Suprapubic skin (tissue), 4 donors: ENCODE data around the gene APIP. TPM values are rescaled to one million over a fixed set of nuclear protein-coding genes. Genes with fewer than 3 reads are reported as not detected.

Experiments used
- DNase-seq, 2 donors: peaks; one replicate each; pipeline ENCODE4 v3.0.0-alpha.2; 2019; ENCODE audit warnings: low spot score in 2 of 2
- H3K27ac ChIP-seq: fragments of 200-600 bp; sonication (generic); one replicate; pipeline ENCODE4 v1.5.1; 2019
- H3K27me3 ChIP-seq: fragments of 200-600 bp; sonication (generic); one replicate; pipeline ENCODE4 v1.5.1; 2019
- H3K36me3 ChIP-seq: fragments of 200-600 bp; sonication (generic); one replicate; pipeline ENCODE4 v1.5.1; 2019
- H3K4me1 ChIP-seq: fragments of 200-600 bp; sonication (generic); one replicate; pipeline ENCODE4 v1.5.1; 2019
- H3K4me3 ChIP-seq: fragments of 200-600 bp; sonication (generic); one replicate; pipeline ENCODE4 v1.5.1; 2019; ENCODE audit warnings: mild to moderate bottlenecking
- H3K9me3 ChIP-seq: fragments of 200-600 bp; sonication (generic); one replicate; pipeline ENCODE4 v1.5.1; 2019
- EP300 ChIP-seq: sonication (generic); formaldehyde crosslinking; IDR thresholded peaks from one replicate; pipeline ENCODE4 v1.6.1; 2017; ENCODE audit warnings: antibody characterized with exemption
- POLR2A ChIP-seq, 2 donors: fragments of 450-650 bp; IDR thresholded peaks; one replicate each; pipeline ENCODE4 v1.6.1; 2017; ENCODE audit warnings: antibody characterized with exemption in 2 of 2, mild to moderate bottlenecking in 2 of 2, moderate library complexity in 2 of 2
- POLR2AphosphoS5 ChIP-seq, 3 donors: sonication (generic); formaldehyde crosslinking; IDR thresholded peaks; one replicate each; pipeline ENCODE4 v1.6.1; 2017; ENCODE audit warnings: antibody characterized with exemption in 3 of 3
- WGBS: methylation state at CpG from one replicate; pipeline ENCODE4 v1.1.5; 2018; 5-methylcytosine and 5-hydroxymethylcytosine counted together
- total RNA-seq, 4 donors: library from RNA; depleted of rRNA; stranded (reverse); fragments of >200 nt; gene quantifications; one replicate each; pipeline ENCODE4 v1.1.0, GENCODE V29; 2016
- TF ChIP-seq, protein P1 (sequence below), 2 donors: fragments of 200-600 bp in 1 of 2; fragments of 450-650 bp in 1 of 2; sonication (generic) in 1 of 2; IDR thresholded peaks; one replicate each; pipeline ENCODE4 v1.5.1; 2016 to 2019; ENCODE audit warnings: antibody characterized with exemption in 2 of 2, mild to moderate bottlenecking in 1 of 2, moderate library complexity in 1 of 2

APIP gene
- total RNA-seq, 4 donors from 2014 or later = 12.3 to 21.5 (median 19.4) TPM

DNA sequence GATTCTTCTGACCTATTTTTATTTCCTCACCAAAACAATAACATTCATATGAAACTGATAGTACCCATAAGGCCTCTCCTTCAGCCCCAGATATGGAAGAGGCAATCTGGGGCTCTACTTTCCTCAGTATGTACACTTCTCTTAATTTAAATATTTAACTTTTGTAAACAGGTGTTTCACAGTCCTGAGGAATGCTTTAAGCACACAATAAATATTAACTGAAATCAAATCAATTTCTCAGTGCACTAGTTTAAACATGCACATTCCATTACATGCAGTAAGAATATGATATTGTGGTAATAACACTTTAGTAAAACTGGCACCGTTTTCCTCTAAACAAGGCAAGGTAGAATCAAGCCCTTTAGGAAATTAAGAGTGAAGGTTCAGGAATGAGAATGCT lies 28.9 kb downstream of the APIP start:
- Histone ChIP-seq H3K4me3 (no peak overlapping the region), H3K36me3 (peaks cover 6% of the 10 kb centered on the region), H3K27ac (no peak overlapping the region), H3K9me3 (no peaks in the 10 kb centered on the region), H3K27me3 (no peaks in the 10 kb centered on the region), H3K4me1 (peaks cover 8% of the 10 kb centered on the region)
- no peak for TF ChIP-seq EP300
- TF ChIP-seq, protein P1, sequence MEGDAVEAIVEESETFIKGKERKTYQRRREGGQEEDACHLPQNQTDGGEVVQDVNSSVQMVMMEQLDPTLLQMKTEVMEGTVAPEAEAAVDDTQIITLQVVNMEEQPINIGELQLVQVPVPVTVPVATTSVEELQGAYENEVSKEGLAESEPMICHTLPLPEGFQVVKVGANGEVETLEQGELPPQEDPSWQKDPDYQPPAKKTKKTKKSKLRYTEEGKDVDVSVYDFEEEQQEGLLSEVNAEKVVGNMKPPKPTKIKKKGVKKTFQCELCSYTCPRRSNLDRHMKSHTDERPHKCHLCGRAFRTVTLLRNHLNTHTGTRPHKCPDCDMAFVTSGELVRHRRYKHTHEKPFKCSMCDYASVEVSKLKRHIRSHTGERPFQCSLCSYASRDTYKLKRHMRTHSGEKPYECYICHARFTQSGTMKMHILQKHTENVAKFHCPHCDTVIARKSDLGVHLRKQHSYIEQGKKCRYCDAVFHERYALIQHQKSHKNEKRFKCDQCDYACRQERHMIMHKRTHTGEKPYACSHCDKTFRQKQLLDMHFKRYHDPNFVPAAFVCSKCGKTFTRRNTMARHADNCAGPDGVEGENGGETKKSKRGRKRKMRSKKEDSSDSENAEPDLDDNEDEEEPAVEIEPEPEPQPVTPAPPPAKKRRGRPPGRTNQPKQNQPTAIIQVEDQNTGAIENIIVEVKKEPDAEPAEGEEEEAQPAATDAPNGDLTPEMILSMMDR (IDR thresholded peaks at IDR 0.05) = no peak
- TF ChIP-seq POLR2AphosphoS5 (IDR thresholded peaks at IDR 0.05) = no peak
- TF ChIP-seq POLR2A (IDR thresholded peaks at IDR 0.05) = no peak
- WGBS = 50% methylated on average over 1 of the region's 1 CpG
- no peak for DNase-seq

DNA sequence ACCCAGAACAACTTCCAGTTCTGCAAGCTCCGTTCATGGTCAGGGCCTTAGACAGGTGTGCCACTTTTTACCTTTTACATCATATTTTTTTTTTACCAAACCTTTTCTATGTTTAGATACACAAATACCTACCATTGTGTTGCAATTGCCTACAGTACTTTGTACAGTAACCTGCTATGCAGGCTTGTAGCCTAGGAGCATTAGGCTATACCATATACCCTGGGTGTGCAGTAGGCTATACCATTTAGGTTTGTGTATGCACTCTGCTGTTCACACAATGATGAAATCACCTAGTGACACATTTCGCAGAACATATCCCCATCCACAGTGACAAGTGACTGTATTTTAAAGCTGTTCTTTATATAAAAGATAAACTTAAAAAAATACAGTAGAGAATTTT lies 29.6 kb downstream of the APIP start:
- H3K4me3 ChIP-seq = no peak overlapping the region
- no peak overlapping the region for H3K27ac ChIP-seq
- WGBS = 73% methylated on average over 2 of the region's 2 CpGs
- no peak for DNase-seq
- peaks cover 8% of the 10 kb centered on the region for H3K4me1 ChIP-seq
- no peaks in the 10 kb centered on the region for H3K27me3 ChIP-seq
- TF ChIP-seq, protein P1 (IDR thresholded peaks at IDR 0.05) = no peak
- no peak for TF ChIP-seq EP300
- no peak for TF ChIP-seq POLR2AphosphoS5 (IDR thresholded peaks at IDR 0.05)
- H3K36me3 ChIP-seq = peaks cover 9% of the 10 kb centered on the region
- no peaks in the 10 kb centered on the region for H3K9me3 ChIP-seq

DNA sequence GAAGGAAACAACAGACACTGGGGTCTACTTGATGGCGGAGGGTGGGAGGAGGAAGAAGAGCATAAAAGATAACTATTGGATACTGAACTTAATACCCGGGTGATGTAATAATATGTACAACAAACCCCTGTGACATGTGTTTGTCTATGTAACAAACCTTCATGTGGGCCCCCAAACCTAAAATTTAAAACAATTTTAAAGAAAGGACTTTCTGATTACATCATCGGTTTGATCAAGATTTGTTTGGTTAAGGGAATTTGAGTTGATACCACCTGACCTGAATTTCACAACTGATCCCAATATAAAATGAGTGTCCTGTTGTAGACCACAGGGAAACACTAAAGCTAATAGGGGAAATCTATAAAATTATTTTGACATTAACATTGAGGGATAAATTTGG lies 34.3 kb downstream of the APIP start:
- no peaks in the 10 kb centered on the region for H3K9me3 ChIP-seq
- no peak for TF ChIP-seq POLR2AphosphoS5 (IDR thresholded peaks at IDR 0.05)
- no peak for TF ChIP-seq EP300
- TF ChIP-seq, protein P1 (IDR thresholded peaks at IDR 0.05) = no peak
- TF ChIP-seq POLR2A (IDR thresholded peaks at IDR 0.05) = no peak
- no peak for DNase-seq
- WGBS = 94% methylated on average over 3 of the region's 3 CpGs
- no peaks in the 10 kb centered on the region for H3K4me1 ChIP-seq
- no peaks in the 10 kb centered on the region for H3K27me3 ChIP-seq
- peaks cover 8% of the 10 kb centered on the region for H3K36me3 ChIP-seq
- no peak overlapping the region for H3K27ac ChIP-seq
- no peak overlapping the region for H3K4me3 ChIP-seq

DNA sequence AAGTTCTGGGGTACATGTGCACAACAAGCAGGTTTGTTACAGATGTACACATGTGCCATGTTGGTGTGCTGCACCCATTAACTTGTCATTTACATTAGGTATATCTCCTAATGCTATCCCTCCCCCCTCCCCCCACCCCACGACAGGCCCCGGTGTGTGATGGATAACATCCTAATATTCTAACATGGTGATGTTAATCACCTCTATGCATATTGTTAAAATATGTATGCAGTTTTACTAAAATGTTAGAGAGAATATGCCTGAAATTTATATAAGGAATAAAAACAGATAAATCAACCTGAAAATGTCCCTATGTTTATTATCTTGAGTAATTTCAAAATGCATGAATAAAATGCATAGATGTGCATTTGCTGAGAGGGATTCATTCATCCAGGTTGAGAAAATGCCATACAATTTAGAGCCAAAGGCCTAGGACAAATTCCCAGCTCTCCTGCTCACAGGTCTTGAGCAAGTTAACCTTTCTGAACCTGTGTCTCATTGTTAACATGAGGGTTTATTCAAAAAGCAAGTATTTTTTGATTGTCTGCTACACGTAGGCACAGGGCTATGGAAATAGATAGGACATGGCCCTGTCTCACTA lies 38.7 kb downstream of the APIP start:
- DNase-seq = no peak
- no peak overlapping the region for H3K4me3 ChIP-seq
- no peaks in the 10 kb centered on the region for H3K4me1 ChIP-seq
- H3K27ac ChIP-seq = no peak overlapping the region
- H3K36me3 ChIP-seq = peaks cover 5% of the 10 kb centered on the region
- H3K9me3 ChIP-seq = no peaks in the 10 kb centered on the region
- WGBS = 95% methylated on average over 3 of the region's 3 CpGs
- TF ChIP-seq, protein P1 (IDR thresholded peaks at IDR 0.05) = no peak
- no peak for TF ChIP-seq POLR2A (IDR thresholded peaks at IDR 0.05)
- no peak for TF ChIP-seq EP300
- TF ChIP-seq POLR2AphosphoS5 (IDR thresholded peaks at IDR 0.05) = no peak
- no peaks in the 10 kb centered on the region for H3K27me3 ChIP-seq

- H3K4me3 ChIP-seq = no peak overlapping the region
- 94% methylated on average over 4 of the region's 4 CpGs for WGBS
- no peaks in the 10 kb centered on the region for H3K27me3 ChIP-seq
- no peaks in the 10 kb centered on the region for H3K9me3 ChIP-seq
- H3K36me3 ChIP-seq = no peaks in the 10 kb centered on the region
- no peak overlapping the region for H3K27ac ChIP-seq
- no peak for DNase-seq
- no peak for TF ChIP-seq EP300
- no peaks in the 10 kb centered on the region for H3K4me1 ChIP-seq
Measured at GRCh38 chr11:34874202-34874601, 42.0 kb downstream of the APIP start.
